K562 (cell line): ENCODE measurements around the gene METRNL. TPM values are rescaled to one million over a fixed set of nuclear protein-coding genes. Genes with fewer than 3 reads are reported as not detected.

ENCODE experiments used
- ARID3B ChIP-seq: fragments of 250-450 bp; sonication (Bioruptor Pico); IDR thresholded peaks from 2 replicates; pipeline ENCODE4 v1.4.0; 2020; ENCODE audit warnings: borderline replicate concordance
- ATF1 ChIP-seq, 2 experiments: fragments of 450-650 bp in 1 of 2; IDR thresholded peaks; 2 replicates each; pipeline ENCODE4 v1.6.1; 2016; ENCODE audit warnings: missing compliant biosample characterization in 1 of 2, missing genetic modification characterization in 1 of 2
- C11orf30 ChIP-seq: fragments of 450-650 bp; IDR thresholded peaks from 2 replicates; pipeline ENCODE4 v1.6.1; 2016; ENCODE audit warnings: low read depth, mild to moderate bottlenecking
- CAMTA2 ChIP-seq: fragments of 250-450 bp; sonication (Bioruptor Pico); conservative IDR thresholded peaks from 2 replicates; pipeline ENCODE4 v1.5.1; 2022
- CBX1 ChIP-seq: sonication (generic); IDR thresholded peaks from 2 replicates; pipeline ENCODE4 v1.6.1; 2016; ENCODE audit warnings: antibody characterized with exemption, low read depth, mild to moderate bottlenecking
- CBX5 ChIP-seq: IDR thresholded peaks from 2 replicates; pipeline ENCODE4 v1.6.1; 2014; ENCODE audit warnings: low read depth, borderline replicate concordance
- E2F5 ChIP-seq: sonication (generic); formaldehyde crosslinking; IDR thresholded peaks from 2 replicates; pipeline ENCODE4 v1.8.0; 2022; ENCODE audit warnings: mild to moderate bottlenecking, missing genetic modification reagents
- GATA2 ChIP-seq: sonication (generic); formaldehyde crosslinking; IDR thresholded peaks from 2 replicates; pipeline ENCODE4 v1.4.0; 2020; ENCODE audit warnings: mild to moderate bottlenecking, missing genetic modification reagents
- GATAD2B ChIP-seq: fragments of 450-650 bp; IDR thresholded peaks from 2 replicates; pipeline ENCODE4 v1.6.1; 2017; ENCODE audit warnings: mild to moderate bottlenecking, borderline replicate concordance
- HDAC8 ChIP-seq: fragments of 450-650 bp; IDR thresholded peaks from 2 replicates; pipeline ENCODE4 v1.6.1; 2016; ENCODE audit warnings: mild to moderate bottlenecking, missing genetic modification characterization, moderate library complexity, missing compliant biosample characterization
- HIVEP1 ChIP-seq: fragments of 250-450 bp; sonication (Bioruptor Pico); IDR thresholded peaks from 2 replicates; pipeline ENCODE4 v1.4.0; 2020; ENCODE audit warnings: mild to moderate bottlenecking
- HLTF ChIP-seq: fragments of 450-650 bp; IDR thresholded peaks from 2 replicates; pipeline ENCODE4 v1.6.1; 2016
- MYNN ChIP-seq, 2 experiments: sonication (generic); formaldehyde crosslinking in 1 of 2; IDR thresholded peaks; 2 replicates each; pipeline versions ENCODE4 v1.5.0 to v1.6.1; 2016 to 2020; ENCODE audit warnings: antibody characterized with exemption in 1 of 2, missing genetic modification reagents in 1 of 2
- NEUROD1 ChIP-seq: fragments of 150-350 bp; IDR thresholded peaks from 2 replicates; pipeline ENCODE4 v1.6.1; 2014; ENCODE audit warnings: borderline replicate concordance, low read length, low read depth; ENCODE audit not compliant: partially characterized antibody
- PTTG1 ChIP-seq: fragments of 450-650 bp; IDR thresholded peaks from 2 replicates; pipeline ENCODE4 v1.6.1; 2016; ENCODE audit warnings: low read depth, mild to moderate bottlenecking, missing genetic modification characterization, missing compliant biosample characterization
- RBM22 ChIP-seq: fragments of 200-400 bp; formaldehyde crosslinking; IDR thresholded peaks from 2 replicates; pipeline ENCODE4 v1.6.1; 2018; ENCODE audit warnings: low read length, low read depth; ENCODE audit not compliant: poor library complexity, severe bottlenecking
- RBM25 ChIP-seq: fragments of 200-400 bp; formaldehyde crosslinking; IDR thresholded peaks from 2 replicates; pipeline ENCODE4 v1.6.1; 2018; ENCODE audit warnings: low read length, low read depth, moderate library complexity; ENCODE audit not compliant: severe bottlenecking
- RBM39 ChIP-seq: fragments of 200-400 bp; formaldehyde crosslinking; optimal IDR thresholded peaks from 2 replicates; pipeline ENCODE3; 2018; ENCODE audit warnings: low read depth, low read length
- XRCC5 ChIP-seq: fragments of 200-400 bp; formaldehyde crosslinking; IDR thresholded peaks from 2 replicates; pipeline ENCODE4 v1.6.1; 2017; ENCODE audit warnings: low read depth, mild to moderate bottlenecking, low read length
- YY1 ChIP-seq, 3 experiments: IDR thresholded peaks; 2 replicates each; pipeline ENCODE4 v1.6.1; 2011; ENCODE audit warnings: low read length in 2 of 3, mild to moderate bottlenecking in 2 of 3, moderate library complexity in 2 of 3, borderline replicate concordance in 1 of 3, control low read depth in 1 of 3, low read depth in 1 of 3; ENCODE audit not compliant: insufficient read depth in 3 of 3, insufficient replicate concordance in 2 of 3, control insufficient read depth in 1 of 3, insufficient read length in 1 of 3; ENCODE audit errors: extremely low read depth in 1 of 3
- ZC3H8 ChIP-seq: fragments of 450-650 bp; IDR thresholded peaks from 2 replicates; pipeline ENCODE4 v1.6.1; 2017
- ZFX ChIP-seq: sonication (generic); formaldehyde crosslinking; IDR thresholded peaks from 2 replicates; pipeline ENCODE4 v1.8.0; 2022; ENCODE audit warnings: mild to moderate bottlenecking, missing genetic modification reagents, moderate library complexity
- ZKSCAN8 ChIP-seq: fragments of 200-800 bp; sonication (Bioruptor generic); IDR thresholded peaks from 2 replicates; pipeline ENCODE4 v1.6.1; 2016; ENCODE audit warnings: missing genetic modification characterization, missing compliant biosample characterization
- ZNF217 ChIP-seq: sonication (generic); formaldehyde crosslinking; IDR thresholded peaks from 2 replicates; pipeline ENCODE4 v1.8.0; 2022; ENCODE audit warnings: mild to moderate bottlenecking, missing genetic modification reagents
- ZNF589 ChIP-seq: fragments of 200-800 bp; sonication (Bioruptor generic); IDR thresholded peaks from 2 replicates; pipeline ENCODE4 v1.6.1; 2016; ENCODE audit warnings: low read depth, missing genetic modification characterization, missing compliant biosample characterization
- ZNF75A ChIP-seq: fragments of 450-650 bp; formaldehyde crosslinking; IDR thresholded peaks from 2 replicates; pipeline ENCODE4 v1.4.0; 2020; ENCODE audit warnings: mild to moderate bottlenecking
- polyA plus RNA-seq, 8 experiments: library from polyadenylated mRNA; depleted of rRNA in 4 of 8; stranded (reverse) in 5 of 8; unstranded in 3 of 8; fragments of >200 nt; fragmentation: Nextera tagmentation in 2 of 8; fragmentation: Illumina TruSeq in 1 of 8; extraction: Ambion mirVana in 2 of 8; extraction: Trizol in 1 of 8; gene quantifications; 2 replicates each; pipeline versions ENCODE4 v1.2.1 to v1.2.3, GENCODE V29; 2011 to 2014; ENCODE audit warnings: inconsistent platforms in 1 of 8, missing spikeins in 1 of 8
- total RNA-seq, 7 experiments: library from RNA; depleted of rRNA in 6 of 7; stranded (reverse); fragments of >200 nt in 6 of 7; fragmentation: Illumina TruSeq in 2 of 7; extraction: Trizol in 2 of 7; gene quantifications; 2 replicates each; pipeline versions ENCODE4 v1.2.1 to v1.2.3, GENCODE V29; 2011 to 2021; ENCODE audit warnings: low replicate concordance in 1 of 7

The METRNL gene
- total and polyA plus RNA-seq, 9 of the 15 experiments (the other 6 are each of a cell fraction or from before 2014, with no cell fraction given): 0.17 to 31.8 (median 2.9) TPM

- TF ChIP-seq ARID3B (CRISPR knock-in tag) (0 out of 2 replicates have a peak, but pooled peaks have one; percentile 75), CBX5 (no peak), HIVEP1 (CRISPR knock-in tag) (no peak), YY1 (IDR thresholded peaks at IDR 0.05; ENCODE audit: borderline replicate concordance in 1 of 3, control insufficient read depth in 1 of 3, extremely low read depth in 1 of 3, insufficient read depth in 3 of 3, insufficient read length in 1 of 3, insufficient replicate concordance in 2 of 3, low read depth in 1 of 3, low read length in 2 of 3) (peak in 2 of 3 experiments; percentile 29 to 39), ZC3H8 (no peak), CBX1 (no peak), PTTG1 (tag) (no peak), ZNF589 (CRISPR knock-in tag) (no peak), E2F5 (CRISPR knock-in tag) (no peak), RBM25 (peak; percentile 76), ZNF217 (CRISPR knock-in tag) (no peak), ZKSCAN8 (CRISPR knock-in tag) (no peak), XRCC5 (peak; percentile 46; the same call in 1 of the 2 replicates), MYNN (IDR thresholded peaks at IDR 0.05) (no peak; the same call in 1 of the 2 replicates), MYNN (CRISPR knock-in tag; IDR thresholded peaks at IDR 0.05) (no peak), HDAC8 (0 out of 2 replicates have a peak, but pooled peaks have one; percentile 41), NEUROD1 (peak; percentile 22), CAMTA2 (no peak), RBM22 (no peak), ZNF75A (no peak), HLTF (no peak), ZFX (CRISPR knock-in tag) (peak; percentile 88), GATAD2B (peak; percentile 65; the same call in 1 of the 2 replicates), C11orf30 (no peak), GATA2 (CRISPR knock-in tag) (no peak), ATF1 (CRISPR knock-in tag; IDR thresholded peaks at IDR 0.05) (0 out of 2 replicates have a peak, but pooled peaks have one; percentile 30), ATF1 (tag; IDR thresholded peaks at IDR 0.05) (peak; percentile 85), RBM39 (no peak)
These were observed 27.8 kb upstream of the METRNL start (continued) for GRCh38 chr17:83051396-83052240.
